CD4-positive, alpha-beta T cell treated with Interleukin-12 subunit alpha and Interleukin-12 subunit beta, for 1 hour (primary cell): Measurements from ENCODE around the gene SPEM2.

Source experiments
- DNase-seq: peaks from one replicate; pipeline ENCODE4 v3.0.0-alpha.2; 2020

The SPEM2 gene

GRCh38 chr17:7475764-7476422 is 50.5 kb downstream of the SPEM2 start:
- DNase-seq: peak; percentile 35

- DNase-seq: no peak
Measured at GRCh38 chr17:7476494-7476893, 51.1 kb downstream of the SPEM2 start.

GRCh38 chr17:7476951-7477350 is 51.5 kb downstream of the SPEM2 start:
- no peak for DNase-seq
